GM21528 (cell line): ENCODE results near the gene GAPDH.
A peak's percentile ranks its signal among the peaks of the same experiment; 100 is the strongest.
"Not testable (repeated sequence)": the region's sequence is repeated elsewhere in the genome, so short reads cannot be mapped to it uniquely, and the experiment has no call there.

Experiments
- ATAC-seq: cut with Tn5 transposase; IDR thresholded peaks from one replicate; pipeline ENCODE4 v1.9.1; 2021; ENCODE audit warnings: mild to moderate bottlenecking, moderate library complexity; ENCODE audit not compliant: unreplicated experiment, low FRiP score

GAPDH gene

GRCh38 chr12:6528539-6529235 is 5.6 kb upstream of the GAPDH start:
- ATAC-seq = no peak

- ATAC-seq = no peak
Measured at GRCh38 chr12:6529291-6529737, 5.0 kb upstream of the GAPDH start.

GRCh38 chr12:6530576-6531260 is 3.6 kb upstream of the GAPDH start:
- ATAC-seq = no peak

GRCh38 chr12:6532051-6532926 is 2.0 kb upstream of the GAPDH start:
- no peak for ATAC-seq

GRCh38 chr12:6532927-6533652 is 1.2 kb upstream of the GAPDH start:
- ATAC-seq = peak; percentile 16

GRCh38 chr12:6533653-6533922 is 729 bp upstream of the GAPDH start:
- peak; percentile 22 for ATAC-seq

- no peak for ATAC-seq
Measured at GRCh38 chr12:6534695-6534944, 303 bp downstream of the GAPDH start.

- peak; percentile 10 for ATAC-seq
Measured at GRCh38 chr12:6534945-6535696, 804 bp downstream of the GAPDH start.

- no peak for ATAC-seq
Measured at GRCh38 chr12:6535697-6535946, 1.3 kb downstream of the GAPDH start.

- no peak for ATAC-seq
Measured at GRCh38 chr12:6535960-6536847, 1.9 kb downstream of the GAPDH start.

GRCh38 chr12:6536894-6537579 is 2.7 kb downstream of the GAPDH start:
- no peak for ATAC-seq

- not testable (repeated sequence) for ATAC-seq
Measured at GRCh38 chr12:6537580-6538419, 3.5 kb downstream of the GAPDH start.

GRCh38 chr12:6538420-6539313 is 4.3 kb downstream of the GAPDH start:
- no peak for ATAC-seq

- no peak for ATAC-seq
Measured at GRCh38 chr12:6539314-6539682, 5.0 kb downstream of the GAPDH start.

- ATAC-seq = no peak
Measured at GRCh38 chr12:6539707-6540134, 5.4 kb downstream of the GAPDH start.

- ATAC-seq = no peak
Measured at GRCh38 chr12:6540181-6540877, 6.0 kb downstream of the GAPDH start.
